DND-41 (cell line): Measurements from ENCODE around the gene CDCA8.

ENCODE experiments used
- EZH2 ChIP-seq: IDR thresholded peaks from 3 replicates; pipeline ENCODE4 v1.6.1; 2012; ENCODE audit warnings: borderline replicate concordance, low read depth, mild to moderate bottlenecking, moderate library complexity, low read length, inconsistent platforms; ENCODE audit not compliant: severe bottlenecking
- TF ChIP-seq, protein P1 (sequence below): IDR thresholded peaks from 2 replicates; pipeline ENCODE4 v1.5.1; 2012; ENCODE audit warnings: borderline replicate concordance, low read length, moderate library complexity, mild to moderate bottlenecking; ENCODE audit not compliant: poor library complexity, severe bottlenecking; ENCODE audit errors: extremely low read depth

DNA sequence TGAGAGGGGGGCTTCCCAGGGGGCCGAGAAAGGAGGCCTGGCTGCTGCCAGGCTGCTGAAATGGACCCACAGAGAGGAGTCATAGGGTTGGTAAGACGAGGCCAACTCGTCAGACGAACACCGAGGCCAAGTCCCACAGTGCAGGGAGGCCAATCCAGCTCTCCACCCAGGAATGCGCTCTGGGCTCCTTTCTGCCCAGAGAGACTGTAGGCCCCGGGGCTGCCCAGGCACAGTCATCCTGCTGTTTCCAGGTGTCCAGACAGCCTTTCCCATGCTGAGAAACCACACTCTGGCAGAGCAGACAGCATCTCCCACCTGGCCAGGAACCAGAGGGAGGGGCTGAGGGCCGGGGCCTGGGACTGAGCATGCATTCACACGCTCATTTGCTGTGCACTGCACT, 30.9 kb upstream of the CDCA8 start:
- TF ChIP-seq, protein P1, sequence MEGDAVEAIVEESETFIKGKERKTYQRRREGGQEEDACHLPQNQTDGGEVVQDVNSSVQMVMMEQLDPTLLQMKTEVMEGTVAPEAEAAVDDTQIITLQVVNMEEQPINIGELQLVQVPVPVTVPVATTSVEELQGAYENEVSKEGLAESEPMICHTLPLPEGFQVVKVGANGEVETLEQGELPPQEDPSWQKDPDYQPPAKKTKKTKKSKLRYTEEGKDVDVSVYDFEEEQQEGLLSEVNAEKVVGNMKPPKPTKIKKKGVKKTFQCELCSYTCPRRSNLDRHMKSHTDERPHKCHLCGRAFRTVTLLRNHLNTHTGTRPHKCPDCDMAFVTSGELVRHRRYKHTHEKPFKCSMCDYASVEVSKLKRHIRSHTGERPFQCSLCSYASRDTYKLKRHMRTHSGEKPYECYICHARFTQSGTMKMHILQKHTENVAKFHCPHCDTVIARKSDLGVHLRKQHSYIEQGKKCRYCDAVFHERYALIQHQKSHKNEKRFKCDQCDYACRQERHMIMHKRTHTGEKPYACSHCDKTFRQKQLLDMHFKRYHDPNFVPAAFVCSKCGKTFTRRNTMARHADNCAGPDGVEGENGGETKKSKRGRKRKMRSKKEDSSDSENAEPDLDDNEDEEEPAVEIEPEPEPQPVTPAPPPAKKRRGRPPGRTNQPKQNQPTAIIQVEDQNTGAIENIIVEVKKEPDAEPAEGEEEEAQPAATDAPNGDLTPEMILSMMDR: no peak
- TF ChIP-seq EZH2: no peak
